ENCODE measurements around the gene UBB. TPM values are rescaled to one million over a fixed set of nuclear protein-coding genes. Genes with fewer than 3 reads are reported as not detected.

Gene UBB
- total RNA-seq, 4 donors from 2014 or later = 426 to 1,167 (median 805) TPM

DNA sequence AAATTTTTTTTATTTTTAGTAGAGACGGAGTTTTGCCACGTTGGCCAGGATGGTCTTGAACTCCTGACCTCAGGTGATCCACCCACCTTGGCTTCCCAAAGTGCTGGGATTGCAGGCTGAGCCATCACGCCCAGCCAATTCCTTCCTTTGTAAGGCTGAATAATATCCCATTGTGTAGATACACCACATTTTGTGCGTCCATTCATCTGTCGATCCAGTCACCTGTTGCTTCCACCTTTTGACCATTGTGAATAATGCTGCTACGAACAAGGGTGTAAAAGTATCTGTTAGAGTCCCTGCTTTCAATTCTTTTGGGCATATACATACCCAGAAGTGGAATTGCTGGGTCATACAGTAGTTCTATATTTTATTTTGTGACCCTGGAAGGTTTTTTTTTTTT lies 49.8 kb downstream of the UBB start:
- in situ Hi-C loops (cut with MboI; ENCODE audit: low pct_ligation_motif_present in 1 of 4, low pct_unique_long_range_greater_than_20kb in 1 of 4, low sequenced_read_pairs in 3 of 4) (loop anchor here in 2 of 4 donors (10.0 kb wide), 1 partner anchor 46 kb away; the partner anchor contains the start of gene UBB (in 2 of the 2)), intact Hi-C loops (cut with DNase I; ENCODE audit: low total_unique reads) (no loop called here)
- DNase-seq = no peak
- no peaks in the 10 kb centered on the region for H3K27me3 ChIP-seq
- no peak overlapping the region for H3K4me3 ChIP-seq
- WGBS, 2 donors (ENCODE audit: low coverage in 1 of 2) = 70 to 84% methylated on average over 3 to 6 of the region's 6 CpGs
- H3K9me3 ChIP-seq = no peaks in the 10 kb centered on the region
- H3K4me1 ChIP-seq = no peaks in the 10 kb centered on the region
- H3K36me3 ChIP-seq = no peaks in the 10 kb centered on the region
- TF ChIP-seq POLR2A (IDR thresholded peaks at IDR 0.05) (no peak), EP300 (IDR thresholded peaks at IDR 0.05; ENCODE audit: low read depth) (no peak)
- H3K27ac ChIP-seq = no peak overlapping the region

DNA sequence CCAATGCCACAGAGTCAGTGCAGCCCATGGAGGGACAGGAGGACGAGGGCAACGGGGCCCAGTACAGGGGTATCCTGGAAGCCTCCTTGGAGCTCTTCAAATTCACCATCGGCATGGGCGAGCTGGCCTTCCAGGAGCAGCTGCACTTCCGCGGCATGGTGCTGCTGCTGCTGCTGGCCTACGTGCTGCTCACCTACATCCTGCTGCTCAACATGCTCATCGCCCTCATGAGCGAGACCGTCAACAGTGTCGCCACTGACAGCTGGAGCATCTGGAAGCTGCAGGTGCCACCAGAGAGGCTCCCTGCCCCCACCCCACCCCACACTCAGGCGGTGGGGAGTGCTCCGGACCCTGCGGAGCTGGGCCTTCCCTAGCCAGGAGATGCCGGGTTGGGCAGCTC lies 51.1 kb downstream of the UBB start:
- H3K4me1 ChIP-seq = no peaks in the 10 kb centered on the region
- DNase-seq = no peak
- no peaks in the 10 kb centered on the region for H3K9me3 ChIP-seq
- no peak overlapping the region for H3K4me3 ChIP-seq
- intact Hi-C loops (cut with DNase I; ENCODE audit: low total_unique reads) (no loop called here), in situ Hi-C loops (cut with MboI; ENCODE audit: low pct_ligation_motif_present in 1 of 4, low pct_unique_long_range_greater_than_20kb in 1 of 4, low sequenced_read_pairs in 3 of 4) (loop anchor here in 2 of 4 donors (10.0 kb wide), 1 partner anchor 47 kb away; the partner anchor contains the start of gene UBB (in 2 of the 2))
- no peak for TF ChIP-seq POLR2AphosphoS5 (IDR thresholded peaks at IDR 0.05)
- no peak for TF ChIP-seq POLR2A (IDR thresholded peaks at IDR 0.05)
- no peak for TF ChIP-seq EP300 (IDR thresholded peaks at IDR 0.05; ENCODE audit: low read depth)
- TF ChIP-seq, protein P1, sequence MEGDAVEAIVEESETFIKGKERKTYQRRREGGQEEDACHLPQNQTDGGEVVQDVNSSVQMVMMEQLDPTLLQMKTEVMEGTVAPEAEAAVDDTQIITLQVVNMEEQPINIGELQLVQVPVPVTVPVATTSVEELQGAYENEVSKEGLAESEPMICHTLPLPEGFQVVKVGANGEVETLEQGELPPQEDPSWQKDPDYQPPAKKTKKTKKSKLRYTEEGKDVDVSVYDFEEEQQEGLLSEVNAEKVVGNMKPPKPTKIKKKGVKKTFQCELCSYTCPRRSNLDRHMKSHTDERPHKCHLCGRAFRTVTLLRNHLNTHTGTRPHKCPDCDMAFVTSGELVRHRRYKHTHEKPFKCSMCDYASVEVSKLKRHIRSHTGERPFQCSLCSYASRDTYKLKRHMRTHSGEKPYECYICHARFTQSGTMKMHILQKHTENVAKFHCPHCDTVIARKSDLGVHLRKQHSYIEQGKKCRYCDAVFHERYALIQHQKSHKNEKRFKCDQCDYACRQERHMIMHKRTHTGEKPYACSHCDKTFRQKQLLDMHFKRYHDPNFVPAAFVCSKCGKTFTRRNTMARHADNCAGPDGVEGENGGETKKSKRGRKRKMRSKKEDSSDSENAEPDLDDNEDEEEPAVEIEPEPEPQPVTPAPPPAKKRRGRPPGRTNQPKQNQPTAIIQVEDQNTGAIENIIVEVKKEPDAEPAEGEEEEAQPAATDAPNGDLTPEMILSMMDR (IDR thresholded peaks at IDR 0.05) = no peak
- no peaks in the 10 kb centered on the region for H3K27me3 ChIP-seq
- no peaks in the 10 kb centered on the region for H3K36me3 ChIP-seq
- no peak overlapping the region for H3K27ac ChIP-seq
- WGBS, 2 donors (ENCODE audit: low coverage in 1 of 2) = 94 to 100% methylated on average over 1 to 15 of the region's 15 CpGs

Other genes with a start within 250 kb of the UBB start
- gene NCOR1, start 165.6 kb upstream of the UBB start, total RNA-seq = 100 to 1,000 TPM; 267 to 519 (median 376) TPM
- gene PIGL, start 163.9 kb upstream of the UBB start, total RNA-seq = 100 to 1,000 TPM in 2 of 4 donors, 10 to 100 TPM in 2; 60.9 to 142 (median 101) TPM
- gene CENPV, start 27.6 kb upstream of the UBB start, total RNA-seq = 100 to 1,000 TPM in 1 of 4 donors, 10 to 100 TPM in 3; 27.0 to 156 (median 57.1) TPM
- 1 to 10 TPM; 2.4 to 8.2 (median 4.4) TPM for gene TRPV2, start 34.5 kb downstream of the UBB start, total RNA-seq
- 100 to 1,000 TPM in 2 of 4 donors, 10 to 100 TPM in 2; 67.9 to 194 (median 115) TPM for gene LRRC75A, start 111.1 kb downstream of the UBB start, total RNA-seq
- 1 to 10 TPM in 3 of 4 donors, not detected in 1; 2.5 to 5.2 (median 2.5) TPM for gene ZNF287, start 188.1 kb downstream of the UBB start, total RNA-seq